ENCODE results near the gene SERPINA6.
"Not testable (repeated sequence)": the region's sequence is repeated elsewhere in the genome, so short reads cannot be mapped to it uniquely, and the experiment has no call there.

Gene SERPINA6

DNA sequence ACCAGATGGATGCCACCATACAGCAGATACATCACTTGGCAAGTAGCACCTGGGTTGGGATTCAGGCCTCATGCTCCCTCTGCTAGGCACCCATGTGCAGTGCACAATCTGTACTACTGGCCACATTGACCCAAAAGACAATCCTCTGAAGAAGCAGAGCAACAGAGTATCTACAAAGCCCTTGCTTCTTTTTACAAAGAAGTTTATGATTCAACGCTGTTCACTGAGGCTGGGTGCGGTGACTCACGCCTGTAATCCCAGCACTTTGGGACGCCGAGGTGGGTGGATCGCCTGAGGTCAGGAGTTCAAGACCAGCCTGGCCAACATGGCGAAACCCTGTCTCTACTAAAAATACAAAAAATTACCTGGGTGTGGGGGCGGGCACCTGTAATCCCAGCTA lies 31.1 kb upstream of the SERPINA6 start:
- not testable (repeated sequence) for DNase-seq

DNA sequence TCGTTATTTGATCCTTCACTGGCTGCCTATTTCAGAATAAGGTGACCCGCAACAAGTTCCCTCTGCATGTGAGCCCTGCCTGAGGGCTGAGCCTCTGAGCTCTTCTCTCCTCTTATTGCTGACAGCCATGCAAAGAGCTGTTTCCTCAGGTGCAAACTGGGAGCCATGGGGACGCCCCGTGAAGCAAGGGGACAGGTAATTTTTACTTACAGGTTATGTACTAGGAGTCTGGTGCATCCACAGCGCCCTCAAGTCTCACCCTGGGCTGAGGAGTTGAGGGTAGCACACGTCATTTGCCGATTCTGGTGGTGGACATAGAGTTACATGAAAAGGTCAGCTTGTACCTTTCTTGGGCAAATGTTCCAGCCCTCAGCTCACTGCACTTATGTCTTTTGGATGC lies 26.1 kb upstream of the SERPINA6 start:
- no peak for DNase-seq

DNA sequence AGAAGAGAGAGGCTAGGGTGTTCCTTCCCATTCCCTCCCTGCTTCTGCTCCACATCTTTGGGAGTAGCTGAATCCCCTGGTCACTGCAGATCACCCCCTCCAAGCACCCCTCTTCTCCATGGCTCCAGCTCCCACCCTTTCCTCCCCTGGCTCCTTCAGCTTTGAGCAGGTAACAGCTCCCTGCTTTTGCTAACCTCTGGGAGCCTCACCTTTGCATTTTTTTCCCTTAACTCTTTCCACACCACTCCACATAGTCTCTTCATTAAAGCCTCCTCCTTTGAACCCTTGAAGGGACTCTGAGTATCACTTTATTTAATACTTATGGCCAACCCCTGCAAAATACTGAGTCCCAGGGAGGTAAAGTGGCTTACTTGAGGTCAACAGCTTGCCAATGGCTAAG lies 25.7 kb upstream of the SERPINA6 start:
- no peak for DNase-seq

DNA sequence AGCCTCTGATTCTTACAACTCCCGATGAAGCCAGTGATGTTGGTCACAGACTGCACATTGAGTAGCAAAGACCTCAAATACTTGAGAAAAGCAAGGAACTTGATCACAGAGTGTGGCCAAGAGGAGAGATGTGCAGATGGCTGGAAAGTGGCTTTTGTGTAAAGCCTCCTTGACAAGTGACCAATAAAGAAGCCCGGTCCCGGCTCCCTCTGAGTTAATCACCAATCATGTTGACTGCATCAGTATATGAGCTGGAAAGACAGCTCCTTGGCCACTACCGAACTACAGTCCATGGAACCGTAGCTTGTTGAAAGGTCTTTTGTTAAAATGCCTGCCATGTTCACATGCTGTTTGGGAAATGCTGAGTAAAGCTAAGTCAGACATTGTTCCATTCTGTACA lies 23.7 kb upstream of the SERPINA6 start:
- no peak for DNase-seq

DNA sequence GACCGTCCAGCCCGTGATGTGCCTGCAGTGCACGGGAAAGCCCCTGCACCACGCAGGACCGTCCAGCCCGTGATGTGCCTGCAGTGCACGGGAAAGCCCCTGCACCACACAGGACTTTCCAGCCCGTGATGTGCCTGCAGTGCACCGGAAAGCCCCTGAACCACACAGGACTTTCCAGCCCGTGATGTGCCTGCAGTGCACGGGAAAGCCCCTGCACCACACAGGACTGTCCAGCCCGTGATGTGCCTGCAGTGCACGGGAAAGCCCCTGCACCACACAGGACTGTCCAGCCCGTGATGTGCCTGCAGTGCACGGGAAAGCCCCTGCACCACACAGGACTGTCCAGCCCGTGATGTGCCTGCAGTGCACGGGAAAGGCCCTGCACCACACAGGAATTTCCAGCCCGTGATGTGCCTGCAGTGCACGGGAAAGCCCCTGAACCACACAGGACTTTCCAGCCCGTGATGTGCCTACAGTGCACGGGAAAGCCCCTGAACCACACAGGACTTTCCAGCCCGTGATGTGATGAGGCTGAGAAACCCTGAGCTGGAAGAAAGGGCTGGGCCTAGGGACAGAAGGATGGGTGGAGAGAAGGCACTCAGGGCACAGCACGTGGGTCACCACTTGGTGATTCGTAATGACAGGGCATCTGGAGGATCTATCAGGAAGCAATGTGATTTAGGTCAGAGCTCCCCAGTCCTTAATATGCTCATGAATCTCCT lies 23.1 kb upstream of the SERPINA6 start:
- not testable (repeated sequence) for DNase-seq

DNA sequence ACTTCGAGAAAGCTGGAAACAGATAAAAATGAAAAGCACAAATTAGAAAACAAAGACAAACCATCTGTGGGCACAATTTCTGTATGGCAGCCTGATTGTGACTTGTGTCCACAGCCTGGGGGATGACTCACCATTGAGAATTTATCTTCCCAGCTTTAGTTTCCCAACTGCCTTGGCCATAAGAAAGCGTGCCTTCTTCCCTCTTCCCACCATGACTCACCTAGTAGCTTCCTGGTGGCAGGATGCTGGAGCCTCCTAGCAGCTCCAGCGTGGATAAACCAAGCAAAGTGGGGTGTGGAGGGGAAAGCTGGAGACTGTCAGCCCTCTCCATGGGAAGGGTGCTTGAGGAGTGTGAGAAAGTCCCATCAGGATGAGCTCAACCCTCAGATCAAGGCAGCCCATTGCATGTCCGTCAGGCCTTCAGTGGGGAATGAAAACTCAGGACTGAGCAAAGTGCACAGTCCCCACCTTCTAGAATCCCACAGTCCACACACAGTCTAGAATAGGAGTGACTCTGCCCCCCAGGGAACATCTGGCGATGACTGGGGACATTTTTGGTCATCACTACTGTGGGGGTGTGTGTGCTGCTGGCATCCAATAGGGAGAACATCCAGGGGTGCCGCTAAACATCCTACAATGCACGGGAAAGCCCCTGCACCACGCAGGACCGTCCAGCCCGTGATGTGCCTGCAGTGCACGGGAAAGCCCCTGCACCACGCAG lies 22.4 kb upstream of the SERPINA6 start:
- no peak for DNase-seq

DNA sequence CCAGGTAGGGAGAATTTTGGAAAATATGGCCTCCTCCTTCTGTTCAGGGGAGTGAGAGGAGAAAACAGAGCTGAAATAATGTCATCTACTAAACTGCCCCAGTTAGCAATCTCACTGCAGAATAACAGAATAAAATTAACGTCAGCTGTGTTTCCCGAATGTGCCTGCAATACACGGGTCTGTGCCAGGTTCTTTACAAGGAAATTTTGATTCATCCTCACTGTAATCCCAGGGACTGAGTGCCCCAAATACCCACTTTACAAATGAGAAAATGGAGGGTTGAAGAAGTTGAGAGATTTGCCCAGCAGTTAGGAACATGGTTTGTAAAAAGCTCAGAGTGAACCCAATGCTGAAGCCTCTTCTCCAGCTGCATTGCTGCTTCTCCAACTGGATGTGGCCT lies 21.3 kb upstream of the SERPINA6 start:
- DNase-seq = no peak

DNA sequence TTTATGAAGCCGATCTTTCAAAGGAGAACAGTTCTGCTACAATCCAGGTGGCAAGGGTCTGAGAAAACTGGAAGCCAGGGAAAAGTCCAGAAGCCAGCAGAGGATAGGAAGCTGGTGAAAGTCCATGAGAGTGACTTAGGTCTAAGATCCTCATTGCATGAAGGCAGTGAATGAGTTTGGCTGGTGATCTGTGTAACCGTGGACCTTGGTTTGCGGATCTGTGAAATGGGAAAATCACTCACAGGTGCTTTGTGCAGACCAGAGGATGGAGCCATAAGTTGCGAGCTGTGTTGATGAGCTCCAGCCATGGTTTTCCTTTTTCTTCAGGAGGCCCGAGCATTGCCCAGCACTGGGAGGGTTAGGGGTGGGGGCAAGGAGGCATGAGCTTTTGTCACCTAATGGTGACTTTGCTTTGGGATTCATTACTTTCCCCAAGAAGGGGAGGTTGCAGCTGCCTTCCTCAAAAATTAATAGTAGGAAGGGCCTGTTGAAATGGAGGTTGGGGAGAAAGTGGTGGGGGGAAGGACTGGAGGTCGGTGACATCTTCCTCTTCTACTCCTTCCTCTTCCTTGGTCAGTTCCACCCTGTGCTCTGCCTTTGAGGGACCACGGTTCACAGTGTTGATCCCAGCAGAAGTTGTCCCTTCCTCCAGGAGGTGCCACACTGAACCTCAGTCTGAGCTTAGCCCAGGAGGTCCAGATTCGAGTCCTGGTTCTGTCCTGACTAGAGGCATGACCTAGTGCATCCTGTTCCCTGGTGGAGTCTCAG lies 20.3 kb upstream of the SERPINA6 start:
- DNase-seq = no peak

DNA sequence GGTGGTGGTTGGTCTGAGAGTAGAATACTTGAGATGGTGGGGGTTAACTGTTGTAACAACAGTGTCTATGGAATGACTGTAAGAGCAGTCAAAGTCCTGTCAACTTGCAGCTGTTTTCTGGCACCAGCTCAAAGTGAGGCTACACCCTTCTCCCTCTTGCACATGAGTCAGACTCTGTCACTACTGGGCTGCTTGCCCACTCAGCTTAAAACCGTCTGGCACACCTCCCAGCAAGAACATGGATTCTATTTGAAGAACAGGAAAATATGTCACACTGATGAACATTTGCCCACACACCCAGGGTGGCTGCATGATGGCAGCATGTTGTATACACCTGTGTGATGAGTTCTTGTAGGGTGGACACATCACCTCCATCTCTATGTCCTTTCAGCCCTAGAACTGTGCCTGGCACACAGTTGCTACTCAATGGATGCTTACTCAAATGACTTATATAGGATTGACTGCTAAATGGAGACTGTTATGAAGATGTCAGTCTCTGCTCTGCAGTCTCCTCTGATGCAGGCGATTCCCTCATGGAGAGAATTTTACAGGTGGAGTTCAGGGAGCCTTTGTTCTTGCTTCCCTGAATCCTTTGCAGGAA lies 19.3 kb upstream of the SERPINA6 start:
- no peak for DNase-seq

DNA sequence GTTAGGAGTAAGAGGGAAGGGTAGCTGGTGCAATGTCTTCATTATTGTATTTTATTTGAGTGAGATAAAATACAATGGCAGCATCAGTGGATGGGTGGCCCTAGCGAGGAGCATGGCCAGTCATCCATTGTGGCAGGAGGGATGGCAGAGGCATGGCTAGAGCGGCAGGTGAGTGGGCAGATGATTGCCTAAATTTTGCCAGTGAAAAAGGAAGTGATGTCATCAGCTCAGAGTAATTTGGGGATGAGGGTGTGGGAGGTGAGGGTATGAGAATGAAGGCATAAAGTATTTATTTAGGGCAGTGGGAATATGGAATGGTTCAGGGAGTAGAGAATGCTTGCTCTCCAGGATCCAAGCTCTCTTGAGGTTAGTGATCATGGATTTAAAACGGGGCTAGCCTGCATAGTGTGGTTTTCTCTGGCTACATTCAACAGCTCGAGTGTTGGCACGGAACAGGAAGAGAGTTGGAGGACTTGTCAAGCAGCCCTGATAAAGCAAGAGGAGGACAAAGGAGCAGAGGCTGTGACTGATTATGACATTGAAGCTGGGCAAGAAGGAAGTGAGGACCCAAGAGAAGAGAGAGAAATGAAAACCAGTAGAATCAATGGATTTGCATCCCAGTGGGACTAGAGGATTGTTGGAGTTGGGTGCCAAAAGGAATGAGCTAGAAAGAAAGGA lies 18.7 kb upstream of the SERPINA6 start:
- no peak for DNase-seq

DNA sequence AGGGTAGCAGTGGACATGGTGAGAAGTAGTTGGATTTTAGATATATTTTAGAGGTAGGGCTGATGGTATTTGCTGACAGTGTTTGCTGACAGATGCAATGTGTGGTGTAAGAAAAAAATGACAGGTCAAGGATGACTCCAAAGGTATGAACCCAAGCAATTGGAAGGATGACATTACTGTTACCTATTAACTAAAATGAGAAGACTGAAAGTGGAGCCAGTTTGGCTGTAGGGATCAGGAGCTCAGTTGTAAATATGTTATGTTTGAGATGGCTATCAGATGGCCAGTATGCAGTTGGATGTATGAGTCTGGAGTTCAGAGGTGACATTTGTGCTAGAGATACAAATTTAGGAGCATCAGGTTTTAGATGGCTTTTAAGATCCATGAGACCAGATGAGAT lies 17.4 kb upstream of the SERPINA6 start:
- no peak for DNase-seq

DNA sequence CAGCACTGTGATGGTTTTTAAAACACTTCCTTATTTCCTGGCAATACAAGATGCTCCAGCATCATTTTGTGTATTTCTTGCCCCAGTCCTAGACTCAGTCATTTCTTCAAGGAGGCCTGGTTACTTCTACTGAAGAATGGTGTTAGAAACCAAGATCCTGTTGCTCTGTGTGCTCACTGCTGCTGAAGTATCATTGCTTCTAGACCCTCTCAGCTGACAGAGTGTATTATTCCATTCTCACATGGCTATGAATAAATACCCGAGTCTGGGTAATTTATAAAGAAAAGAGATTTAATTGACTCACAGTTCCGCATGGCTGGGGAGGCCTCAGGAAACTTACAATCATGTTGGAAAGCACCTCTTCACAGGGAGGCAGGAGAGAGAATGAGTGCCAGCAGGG lies 14.9 kb upstream of the SERPINA6 start:
- DNase-seq = no peak

DNA sequence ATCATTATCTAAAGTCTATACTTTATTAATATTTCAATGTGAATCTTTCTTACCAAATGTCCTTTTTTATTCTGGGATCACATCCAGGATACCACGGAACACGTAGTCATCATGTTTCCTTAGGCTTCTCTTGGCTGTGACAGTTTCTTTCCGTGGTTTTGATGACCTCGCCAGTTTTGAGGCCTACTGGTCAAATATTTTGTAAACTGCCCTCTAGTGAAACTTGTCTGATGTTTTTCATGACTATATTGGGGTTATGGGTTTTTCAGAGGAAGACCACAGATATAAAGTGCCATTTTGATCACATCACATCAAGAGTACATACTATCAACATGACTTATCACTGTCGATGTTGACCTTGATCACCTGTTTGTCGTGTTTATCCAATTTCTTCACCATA lies 14.1 kb upstream of the SERPINA6 start:
- DNase-seq = no peak

DNA sequence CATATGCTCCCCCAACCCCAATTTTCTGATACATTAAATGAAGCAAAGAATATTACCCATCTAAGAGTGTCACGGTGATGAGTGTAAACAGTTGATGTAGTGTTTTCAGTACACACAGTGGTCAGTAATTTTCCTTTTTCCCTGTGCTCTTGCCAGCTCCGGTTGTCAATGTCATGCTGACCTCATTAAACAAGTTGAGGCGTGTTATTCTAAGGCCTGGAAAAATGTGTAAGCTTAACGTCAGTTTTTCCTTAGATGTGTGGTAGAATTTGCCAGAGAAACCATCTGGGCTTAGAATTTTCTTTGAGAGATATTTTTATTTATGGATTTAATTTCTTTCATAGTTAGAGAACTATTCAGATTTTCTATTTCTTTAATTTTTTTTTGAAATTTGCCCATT lies 11.7 kb upstream of the SERPINA6 start:
- DNase-seq = no peak

DNA sequence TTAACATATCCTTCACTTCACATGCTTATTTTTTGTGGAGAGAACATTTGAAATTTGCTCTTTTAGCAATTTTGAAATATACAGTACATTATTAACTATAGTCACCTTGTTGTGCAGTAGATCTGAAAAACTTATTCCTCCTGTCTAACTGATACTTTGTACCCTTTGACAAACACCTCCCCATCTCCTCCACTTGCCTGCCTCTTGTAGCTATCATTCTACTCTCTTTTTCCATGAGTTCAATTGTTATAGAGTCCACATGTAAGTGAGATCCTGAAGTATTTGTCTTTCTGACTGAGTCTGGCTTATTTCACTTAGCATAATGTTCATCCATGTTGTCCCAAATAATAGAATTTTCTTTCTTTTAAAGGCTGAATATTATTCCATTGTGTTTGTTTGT lies 9.5 kb upstream of the SERPINA6 start:
- no peak for DNase-seq

DNA sequence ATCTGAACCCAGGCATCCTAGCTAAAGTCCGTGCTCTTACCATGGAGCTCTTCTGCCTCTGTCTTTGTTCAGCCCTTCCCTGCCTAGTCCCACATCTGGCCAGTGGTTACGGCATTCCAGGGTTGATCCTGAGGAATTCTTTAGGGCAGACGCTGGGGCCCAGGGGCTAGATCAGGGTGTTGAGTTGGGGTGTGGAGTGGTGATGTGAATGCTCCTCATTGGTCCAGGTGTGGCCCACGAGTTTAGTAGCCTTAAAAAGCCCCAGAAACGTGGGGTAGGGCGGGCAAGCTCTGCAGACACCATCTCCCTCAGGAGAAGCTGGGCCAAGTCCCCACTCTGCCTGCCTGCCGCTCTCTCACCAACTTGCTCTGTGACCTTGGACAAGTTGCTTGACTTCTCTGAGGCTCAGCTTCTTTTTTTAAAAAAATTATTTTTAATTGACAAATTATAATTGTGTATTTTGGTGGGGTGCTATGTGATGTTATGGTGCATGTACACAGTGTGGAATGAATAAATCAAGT lies 9.0 kb upstream of the SERPINA6 start:
- no peak for DNase-seq

DNA sequence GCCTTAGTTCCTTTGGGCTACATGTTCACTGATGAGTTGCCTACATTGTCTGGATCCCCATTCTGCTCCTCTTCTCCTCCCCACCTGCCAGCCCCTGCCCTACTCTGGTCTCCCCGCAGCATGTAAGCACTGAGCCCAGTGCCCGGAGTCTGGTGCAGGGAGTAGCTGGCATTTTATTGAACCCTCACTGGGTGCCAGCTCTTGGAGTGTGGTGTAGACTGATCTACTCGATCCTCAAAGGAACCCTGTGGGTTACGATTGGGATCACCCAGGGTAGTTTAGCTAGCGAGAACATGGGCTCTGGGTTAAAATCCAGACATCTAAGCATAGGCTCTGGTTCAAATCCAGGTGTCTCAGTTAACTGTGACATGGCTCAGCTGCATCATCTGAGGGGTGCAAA lies 8.3 kb upstream of the SERPINA6 start:
- DNase-seq = no peak

DNA sequence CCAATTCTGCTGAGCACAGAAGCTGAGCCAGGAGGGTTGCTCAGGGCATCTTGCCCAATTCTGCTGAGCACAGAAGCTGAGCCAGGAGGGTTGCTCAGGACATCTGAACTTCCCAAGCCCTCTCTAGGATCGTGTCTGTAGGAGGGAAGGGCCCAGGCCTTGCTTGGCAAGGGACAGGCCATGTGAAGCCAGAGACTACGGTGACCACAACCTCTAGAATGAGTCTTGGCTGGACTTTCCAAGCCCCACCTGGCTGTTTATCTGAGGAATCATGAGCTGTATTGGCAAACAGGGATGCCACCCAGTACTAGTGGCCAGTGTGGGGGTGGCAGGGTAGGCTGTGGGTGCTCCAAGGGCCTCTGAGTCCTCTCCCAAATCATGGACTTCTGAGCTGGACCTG lies 7.7 kb upstream of the SERPINA6 start:
- DNase-seq = no peak

DNA sequence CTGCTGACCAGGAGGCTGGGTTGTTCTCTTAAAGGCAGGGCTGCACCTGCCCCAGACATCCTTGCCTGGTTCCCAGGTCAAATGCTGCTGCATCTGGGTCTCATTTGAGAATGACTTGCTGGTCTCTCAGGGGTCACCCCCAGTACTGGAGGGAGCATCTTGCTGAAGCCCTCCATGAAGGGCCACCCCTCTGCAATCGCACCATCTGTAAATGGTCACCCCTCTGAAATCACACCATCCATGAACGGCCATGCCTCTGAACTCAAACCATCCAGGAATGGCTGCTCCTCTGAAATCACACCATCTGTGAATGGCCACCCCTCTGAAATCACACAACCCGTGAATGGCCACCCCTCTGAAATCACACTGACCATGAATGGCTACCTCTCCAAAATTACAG lies 7.3 kb upstream of the SERPINA6 start:
- no peak for DNase-seq

DNA sequence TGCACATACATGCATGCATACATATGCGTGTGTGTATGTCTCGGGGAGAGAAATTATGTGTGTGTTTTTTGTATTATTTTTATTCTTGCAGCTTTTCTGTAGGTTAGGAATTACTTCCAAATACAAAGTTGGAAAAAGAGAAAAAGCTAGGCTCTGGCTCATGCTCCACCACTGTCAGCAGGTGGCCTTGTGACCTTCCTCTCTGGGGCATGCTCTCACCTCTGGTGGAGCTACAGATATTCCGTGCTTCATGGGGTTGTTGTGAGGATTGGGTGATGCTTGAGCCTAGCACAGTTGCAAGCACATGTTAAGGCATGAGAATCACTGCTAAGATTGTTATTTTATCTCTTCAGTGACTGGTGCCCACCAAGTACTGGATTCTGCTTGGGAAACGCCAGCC lies 6.7 kb upstream of the SERPINA6 start:
- DNase-seq = no peak

DNA sequence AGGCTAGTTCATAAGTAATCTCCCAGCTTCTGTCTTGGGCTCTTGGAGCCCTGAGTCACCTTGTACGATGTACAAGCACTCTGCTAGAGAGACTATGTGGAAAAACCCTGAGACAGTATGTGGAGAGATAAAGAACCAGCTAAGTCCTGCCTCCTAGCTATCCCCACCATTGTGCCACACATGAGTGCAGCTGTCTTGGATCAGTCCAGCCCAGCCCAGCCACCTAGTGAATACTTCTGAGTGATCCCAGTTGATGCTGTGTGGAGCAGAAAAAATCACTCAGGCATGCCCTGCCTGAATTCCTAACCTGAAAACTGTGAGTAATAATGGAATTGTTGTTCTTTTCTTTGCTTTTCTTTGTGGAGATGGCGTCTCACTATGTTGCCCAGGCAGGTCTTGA lies 5.1 kb upstream of the SERPINA6 start:
- DNase-seq = no peak

DNA sequence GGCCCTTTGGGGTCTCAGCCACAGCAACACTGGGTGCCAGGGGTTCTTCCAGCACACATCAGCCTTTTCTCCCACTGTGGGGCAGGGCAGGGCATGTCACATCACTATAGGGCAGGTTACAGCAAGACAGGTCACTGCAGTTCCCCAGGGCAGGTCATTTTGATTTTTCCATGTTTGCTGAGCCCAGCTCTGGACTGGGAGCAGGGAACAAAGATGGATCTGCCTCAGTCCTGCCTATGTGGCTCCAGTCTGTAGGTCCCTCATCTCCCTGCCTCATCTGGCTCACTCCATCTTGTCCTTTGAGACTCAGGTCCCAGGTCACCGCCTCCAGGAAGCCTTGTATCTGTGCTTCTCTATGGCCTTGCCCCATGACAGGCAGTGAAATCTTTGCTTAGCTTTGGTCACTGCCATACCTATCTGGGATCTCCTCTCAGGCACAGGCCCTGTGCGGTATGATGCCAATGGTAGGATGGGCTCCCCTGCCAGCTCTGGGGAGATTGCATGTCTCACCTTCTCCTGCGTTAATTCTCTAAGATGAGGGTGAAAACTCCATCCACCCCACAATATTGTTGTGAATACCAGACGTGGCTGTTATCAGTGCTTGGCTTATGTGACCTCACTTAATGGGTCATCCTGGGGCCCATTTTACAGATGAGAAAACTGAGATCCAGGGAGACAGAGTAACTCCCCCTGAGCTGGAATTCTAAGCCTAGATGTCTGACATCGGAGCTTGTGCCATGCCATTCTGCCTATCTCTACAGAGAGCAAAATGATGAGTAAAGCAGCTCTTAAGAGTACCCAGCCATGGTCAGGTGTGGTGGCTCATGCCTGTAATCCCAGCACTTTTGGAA lies 1.5 kb downstream of the SERPINA6 start:
- no peak for DNase-seq
